Kidney epithelial cell (primary cell): Measurements from ENCODE around the gene ATG9B. TPM values are rescaled to one million over a fixed set of nuclear protein-coding genes. Genes with fewer than 3 reads are reported as not detected.

Experiments used
- DNase-seq: peaks from one replicate; pipeline ENCODE4 v3.0.0-alpha.2; 2010; ENCODE audit warnings: low read depth
- H3K27me3 ChIP-seq: 2 replicates; pipeline ENCODE4 v1.6.0; 2011; ENCODE audit warnings: low read length; ENCODE audit not compliant: control insufficient read depth, insufficient read depth
- H3K36me3 ChIP-seq: 2 replicates; pipeline ENCODE4 v1.5.1; 2011; ENCODE audit warnings: low read length; ENCODE audit not compliant: control insufficient read depth, insufficient read depth
- H3K4me3 ChIP-seq: 2 replicates; pipeline ENCODE4 v1.5.1; 2011; ENCODE audit warnings: low read depth, mild to moderate bottlenecking, control low read depth, low read length
- total RNA-seq: library from RNA; depleted of rRNA; stranded (reverse); fragments of >200 nt; gene quantifications from 2 replicates; pipeline ENCODE4 v1.2.3, GENCODE V29; 2015
- TF ChIP-seq, protein P1 (sequence below): IDR thresholded peaks from 2 replicates; pipeline ENCODE4 v1.5.1; 2011; ENCODE audit warnings: mild to moderate bottlenecking, moderate library complexity, low read length, control low read depth, inconsistent platforms; ENCODE audit not compliant: insufficient read depth, poor library complexity, severe bottlenecking

ATG9B gene
- total RNA-seq, 1 donor from 2014 or later: 2.1 TPM

DNA sequence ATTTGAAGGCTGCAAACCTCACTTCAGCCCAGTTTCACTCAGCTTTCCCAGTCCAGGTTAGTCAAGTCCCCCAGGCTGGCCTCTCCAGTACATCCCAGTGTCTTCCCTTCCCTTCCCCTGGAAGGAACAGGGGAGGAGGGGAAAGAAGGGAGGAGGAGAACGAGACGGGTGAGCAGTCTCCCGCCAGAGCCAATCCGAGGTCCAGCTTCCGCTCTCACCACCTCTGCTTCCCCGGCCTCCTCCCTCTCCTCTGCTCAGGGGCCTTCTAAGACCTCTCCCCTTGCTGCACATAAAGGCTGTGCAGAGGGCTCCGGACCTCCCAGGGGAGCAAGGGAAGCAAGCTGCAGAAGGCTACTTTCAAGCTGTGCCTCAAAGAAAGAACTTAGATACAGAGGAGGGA, 4.1 kb downstream of the ATG9B start:
- TF ChIP-seq, protein P1, sequence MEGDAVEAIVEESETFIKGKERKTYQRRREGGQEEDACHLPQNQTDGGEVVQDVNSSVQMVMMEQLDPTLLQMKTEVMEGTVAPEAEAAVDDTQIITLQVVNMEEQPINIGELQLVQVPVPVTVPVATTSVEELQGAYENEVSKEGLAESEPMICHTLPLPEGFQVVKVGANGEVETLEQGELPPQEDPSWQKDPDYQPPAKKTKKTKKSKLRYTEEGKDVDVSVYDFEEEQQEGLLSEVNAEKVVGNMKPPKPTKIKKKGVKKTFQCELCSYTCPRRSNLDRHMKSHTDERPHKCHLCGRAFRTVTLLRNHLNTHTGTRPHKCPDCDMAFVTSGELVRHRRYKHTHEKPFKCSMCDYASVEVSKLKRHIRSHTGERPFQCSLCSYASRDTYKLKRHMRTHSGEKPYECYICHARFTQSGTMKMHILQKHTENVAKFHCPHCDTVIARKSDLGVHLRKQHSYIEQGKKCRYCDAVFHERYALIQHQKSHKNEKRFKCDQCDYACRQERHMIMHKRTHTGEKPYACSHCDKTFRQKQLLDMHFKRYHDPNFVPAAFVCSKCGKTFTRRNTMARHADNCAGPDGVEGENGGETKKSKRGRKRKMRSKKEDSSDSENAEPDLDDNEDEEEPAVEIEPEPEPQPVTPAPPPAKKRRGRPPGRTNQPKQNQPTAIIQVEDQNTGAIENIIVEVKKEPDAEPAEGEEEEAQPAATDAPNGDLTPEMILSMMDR: no peak
- Histone ChIP-seq H3K27me3 (peaks cover 41% of the 10 kb centered on the region), H3K4me3 (no peak overlapping the region), H3K36me3 (no peaks in the 10 kb centered on the region)
- DNase-seq: no peak

DNA sequence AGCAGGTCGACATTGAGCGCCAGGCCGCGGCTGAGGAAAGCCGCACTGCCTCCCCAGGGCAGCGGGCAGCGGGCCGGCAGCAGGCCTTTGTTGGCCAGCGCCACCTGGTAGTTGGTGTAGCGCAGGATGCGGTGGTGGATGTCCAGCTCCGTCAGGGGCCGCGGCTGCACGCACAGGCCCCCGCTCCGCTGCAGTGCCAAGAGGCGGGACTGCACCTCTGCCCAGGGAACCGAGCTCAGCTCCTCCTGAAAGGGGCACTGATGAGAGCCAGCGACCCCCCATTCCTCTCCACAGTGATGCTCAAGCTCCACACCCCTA, 5.2 kb downstream of the ATG9B start:
- H3K27me3 ChIP-seq: peaks cover 43% of the 10 kb centered on the region
- H3K36me3 ChIP-seq: no peaks in the 10 kb centered on the region
- TF ChIP-seq, protein P1: no peak
- DNase-seq: no peak
- no peak overlapping the region for H3K4me3 ChIP-seq

DNA sequence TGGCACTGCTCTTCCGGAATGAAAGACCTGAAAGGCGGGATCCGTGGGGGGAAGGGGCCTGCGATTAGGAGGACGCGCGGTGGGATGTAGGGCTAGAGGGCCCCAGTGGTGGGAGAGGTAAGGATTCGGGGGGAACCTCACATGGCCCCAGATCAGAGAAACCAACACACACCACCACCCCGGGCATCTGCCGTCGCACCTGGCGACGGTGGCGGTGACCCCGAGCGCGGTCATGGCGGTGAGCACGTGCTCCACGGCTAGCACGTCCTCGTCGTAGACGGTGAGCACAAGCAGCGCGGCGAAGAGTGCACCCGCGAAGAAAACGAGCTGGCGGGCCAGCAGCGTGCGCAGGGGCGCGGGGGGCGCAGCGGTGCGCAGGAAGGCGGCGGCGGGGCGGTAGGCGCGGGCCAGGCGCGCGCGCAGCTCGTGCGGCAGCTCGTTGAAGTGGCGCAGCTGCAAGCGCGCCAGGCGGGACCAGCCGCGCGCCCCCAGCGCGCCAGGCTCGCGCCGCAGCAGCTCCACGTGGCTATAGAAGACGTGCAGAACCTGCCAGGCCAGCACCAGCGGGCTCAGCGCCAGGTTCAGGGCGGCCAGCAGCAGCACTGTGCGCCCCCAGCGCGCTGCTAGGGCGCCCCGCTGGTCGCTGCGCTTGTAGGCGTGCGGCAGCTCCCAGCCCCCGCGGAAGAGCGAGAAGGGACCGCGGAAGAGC, 5.7 kb downstream of the ATG9B start:
- DNase-seq: no peak
- H3K27me3 ChIP-seq: peaks cover 49% of the 10 kb centered on the region
- TF ChIP-seq, protein P1: no peak
- no peak overlapping the region for H3K4me3 ChIP-seq
- no peaks in the 10 kb centered on the region for H3K36me3 ChIP-seq

DNA sequence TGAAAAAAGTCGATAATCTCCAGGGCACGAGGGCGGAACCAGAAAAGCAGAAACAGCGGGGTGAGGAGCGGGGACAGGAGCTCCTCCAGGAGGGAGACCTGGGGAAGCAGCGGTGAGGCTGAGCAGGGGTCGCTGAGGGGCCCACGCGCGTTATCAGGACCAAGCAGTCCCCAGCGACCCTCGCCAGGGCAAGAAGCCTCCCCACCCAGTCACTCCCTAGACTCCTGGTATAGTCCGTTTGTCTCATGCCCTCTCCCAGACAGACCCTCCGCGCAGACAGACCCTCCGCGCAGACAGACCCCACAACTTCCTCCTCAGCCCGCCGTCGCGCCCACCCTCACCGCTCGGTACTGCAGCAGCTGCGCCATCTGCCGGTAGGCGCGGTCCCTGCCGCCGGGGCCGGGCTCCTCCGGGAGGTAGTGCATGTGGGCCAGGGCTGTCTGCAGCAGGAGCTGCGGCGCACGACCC, 6.3 kb downstream of the ATG9B start:
- no peak for DNase-seq
- Histone ChIP-seq H3K4me3 (no peak overlapping the region), H3K36me3 (no peaks in the 10 kb centered on the region), H3K27me3 (peaks cover 54% of the 10 kb centered on the region)
- TF ChIP-seq, protein P1: peak; percentile 95

DNA sequence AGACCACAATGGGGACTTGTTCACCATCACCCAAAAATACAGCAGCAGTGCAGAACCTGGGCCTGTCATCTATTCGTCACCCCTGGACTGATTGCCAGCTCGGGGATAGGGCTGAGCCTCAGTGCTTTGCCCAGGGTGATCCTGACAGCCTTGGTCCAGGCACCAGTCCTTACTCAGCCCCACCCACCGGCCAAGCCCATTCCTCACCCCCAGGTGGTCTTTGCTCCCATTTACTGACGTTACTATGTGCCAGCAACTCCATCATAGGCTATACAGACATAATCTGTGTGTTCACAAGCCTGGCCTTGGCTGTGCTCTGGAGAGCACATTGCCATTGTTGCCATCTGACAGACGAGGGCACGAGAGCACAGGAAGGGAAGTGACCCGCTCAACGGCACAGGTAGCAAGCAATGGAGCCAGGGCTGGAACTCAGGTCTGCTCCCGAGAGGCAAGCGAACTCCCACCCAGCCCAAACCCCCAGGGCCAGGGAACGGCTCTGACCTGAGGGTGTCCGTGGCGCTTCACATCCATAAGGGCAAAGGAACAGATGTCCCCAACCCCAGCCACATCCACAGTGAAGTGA, 6.8 kb downstream of the ATG9B start:
- H3K27me3 ChIP-seq: peaks cover 60% of the 10 kb centered on the region
- TF ChIP-seq, protein P1: no peak

DNA sequence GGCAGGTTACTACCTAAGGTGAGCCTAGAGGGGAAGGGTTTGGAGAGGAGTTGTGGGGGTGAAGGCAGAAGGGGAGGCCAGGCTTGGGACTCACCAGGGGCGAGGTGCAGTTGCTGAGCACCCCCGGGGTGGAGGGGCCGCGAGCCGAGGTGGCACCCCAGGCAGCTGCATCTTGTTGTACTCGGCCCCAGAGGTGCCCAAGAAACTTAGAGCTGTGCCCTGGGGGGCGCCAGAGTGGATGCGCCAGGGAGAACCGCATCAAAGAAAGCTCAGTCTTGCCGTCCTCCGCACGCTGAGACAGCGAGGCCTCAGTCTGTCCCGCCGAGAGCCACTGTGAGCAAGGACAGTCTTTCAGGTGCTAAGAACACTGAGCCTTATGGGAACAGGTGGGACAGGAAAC, 7.4 kb downstream of the ATG9B start:
- Histone ChIP-seq H3K4me3 (no peak overlapping the region), H3K36me3 (no peaks in the 10 kb centered on the region), H3K27me3 (peaks cover 64% of the 10 kb centered on the region)
- TF ChIP-seq, protein P1: no peak
- no peak for DNase-seq

More for the DNA sequence above, 6.8 kb downstream of the ATG9B start:
- no peak for DNase-seq
- no peaks in the 10 kb centered on the region for H3K36me3 ChIP-seq
- H3K4me3 ChIP-seq: no peak overlapping the region
